ENCODE data around the gene VPS26B.

- TF ChIP-seq SP1 (CRISPR knock-in tag; IDR thresholded peaks at IDR 0.05) (no peak), POLR2AphosphoS5 (IDR thresholded peaks at IDR 0.05; ENCODE audit: control insufficient read depth, insufficient read depth, low read depth, low read length) (no peak), EZH2 (IDR thresholded peaks at IDR 0.05; ENCODE audit: borderline replicate concordance, low read depth, low read length) (no peak), SMAD4 (CRISPR knock-in tag; conservative IDR thresholded peaks at IDR 0.05) (no peak), ZNF239 (CRISPR knock-in tag; IDR thresholded peaks at IDR 0.05) (no peak), ZNF217 (CRISPR knock-in tag; IDR thresholded peaks at IDR 0.05) (no peak), MAFK (IDR thresholded peaks at IDR 0.05; ENCODE audit: low read length) (no peak)
- TF ChIP-seq, protein P1, sequence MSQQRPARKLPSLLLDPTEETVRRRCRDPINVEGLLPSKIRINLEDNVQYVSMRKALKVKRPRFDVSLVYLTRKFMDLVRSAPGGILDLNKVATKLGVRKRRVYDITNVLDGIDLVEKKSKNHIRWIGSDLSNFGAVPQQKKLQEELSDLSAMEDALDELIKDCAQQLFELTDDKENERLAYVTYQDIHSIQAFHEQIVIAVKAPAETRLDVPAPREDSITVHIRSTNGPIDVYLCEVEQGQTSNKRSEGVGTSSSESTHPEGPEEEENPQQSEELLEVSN (IDR thresholded peaks at IDR 0.05; ENCODE audit: borderline replicate concordance in 1 of 2, extremely low read depth in 1 of 2, insufficient read depth in 1 of 2, insufficient read length in 1 of 2, low read depth in 1 of 2, low read length in 1 of 2, poor library complexity in 1 of 2, severe bottlenecking in 1 of 2): no peak
Observed at GRCh38 chr11:134248910-134249480, 24.5 kb downstream of the VPS26B start.

Data from K562 (cell line).